Uterus (tissue), 2 donors: Measurements from ENCODE around the gene UPF3A.

Experiments used
- CTCF ChIP-seq, 4 experiments: fragments of 200-600 bp in 2 of 4; fragments of 450-650 bp in 2 of 4; sonication (generic) in 2 of 4; IDR thresholded peaks; one replicate each; pipeline ENCODE4 v1.5.1; 2016 to 2019; ENCODE audit warnings: antibody characterized with exemption in 4 of 4, mild to moderate bottlenecking in 2 of 4, moderate library complexity in 1 of 4
- POLR2A ChIP-seq, 2 donors: fragments of 450-650 bp; IDR thresholded peaks; one replicate each; pipeline ENCODE4 v1.6.1; 2016; ENCODE audit warnings: antibody characterized with exemption in 2 of 2, mild to moderate bottlenecking in 1 of 2, moderate library complexity in 1 of 2

- no peak for TF ChIP-seq CTCF (IDR thresholded peaks at IDR 0.05)
- no peak for TF ChIP-seq POLR2A (IDR thresholded peaks at IDR 0.05)
These were observed 24.4 kb upstream of the UPF3A start for GRCh38 chr13:114257014-114257413.
